HepG2 (cell line): ENCODE data around the gene MAP3K8. TPM values are rescaled to one million over a fixed set of nuclear protein-coding genes. Genes with fewer than 3 reads are reported as not detected.

ENCODE experiments used
- ERF ChIP-seq: IDR thresholded peaks from 2 replicates; pipeline ENCODE4 v1.6.1; 2018; ENCODE audit warnings: missing biosample characterization, missing genetic modification reagents
- LCORL ChIP-seq, 2 experiments: fragments of 450-650 bp in 1 of 2; sonication (generic) in 1 of 2; formaldehyde crosslinking in 1 of 2; IDR thresholded peaks; 2 replicates each; pipeline versions ENCODE4 v1.5.0 to v1.6.1; 2017 to 2020; ENCODE audit warnings: antibody characterized with exemption in 1 of 2, missing genetic modification reagents in 1 of 2
- MED1 ChIP-seq: sonication (generic); formaldehyde crosslinking; IDR thresholded peaks from 2 replicates; pipeline ENCODE4 v1.4.0; 2020; ENCODE audit warnings: missing genetic modification reagents
- MEIS1 ChIP-seq: sonication (generic); formaldehyde crosslinking; IDR thresholded peaks from 2 replicates; pipeline ENCODE4 v1.9.0; 2021; ENCODE audit warnings: mild to moderate bottlenecking, missing genetic modification reagents, moderate library complexity, borderline replicate concordance
- NAIF1 ChIP-seq: sonication (generic); formaldehyde crosslinking; IDR thresholded peaks from 2 replicates; pipeline ENCODE4 v1.5.0; 2020; ENCODE audit warnings: mild to moderate bottlenecking, missing genetic modification reagents, borderline replicate concordance
- NCOA2 ChIP-seq: sonication (generic); formaldehyde crosslinking; IDR thresholded peaks from 2 replicates; pipeline ENCODE4 v1.8.0; 2022; ENCODE audit warnings: inconsistent platforms
- NFYB ChIP-seq: sonication (generic); formaldehyde crosslinking; IDR thresholded peaks from 2 replicates; pipeline ENCODE4 v1.4.0; 2020; ENCODE audit warnings: missing genetic modification reagents
- PRDM15 ChIP-seq: sonication (generic); formaldehyde crosslinking; IDR thresholded peaks from 2 replicates; pipeline ENCODE4 v1.4.0; 2020; ENCODE audit warnings: missing genetic modification reagents
- SOX13 ChIP-seq, 3 experiments: fragments of 450-650 bp in 1 of 3; sonication (generic) in 1 of 3; formaldehyde crosslinking in 1 of 3; IDR thresholded peaks in 2 of 3; conservative IDR thresholded peaks in 1 of 3; 2 replicates each; pipeline versions ENCODE4 v1.5.0 to v1.6.1; 2016 to 2020; ENCODE audit warnings: antibody characterized with exemption in 1 of 3, mild to moderate bottlenecking in 1 of 3, missing compliant biosample characterization in 1 of 3, missing genetic modification reagents in 1 of 3, moderate library complexity in 1 of 3
- SRSF9 ChIP-seq: fragments of 200-400 bp; formaldehyde crosslinking; IDR thresholded peaks from 2 replicates; pipeline ENCODE4 v1.6.1; 2018; ENCODE audit warnings: borderline replicate concordance, mild to moderate bottlenecking, low read depth, low read length; ENCODE audit not compliant: insufficient read depth, poor library complexity, severe bottlenecking
- THRA ChIP-seq: sonication (generic); formaldehyde crosslinking; IDR thresholded peaks from 2 replicates; pipeline ENCODE4 v1.4.0; 2020; ENCODE audit warnings: missing genetic modification reagents, borderline replicate concordance
- ZNF354B ChIP-seq: sonication (generic); formaldehyde crosslinking; IDR thresholded peaks from 2 replicates; pipeline ENCODE4 v1.8.0; 2022; ENCODE audit warnings: mild to moderate bottlenecking, missing genetic modification reagents
- ZNF614 ChIP-seq: IDR thresholded peaks from 2 replicates; pipeline ENCODE4 v1.6.1; 2018; ENCODE audit warnings: missing biosample characterization, missing genetic modification reagents, inconsistent platforms, borderline replicate concordance
- ZNF704 ChIP-seq: sonication (generic); formaldehyde crosslinking; IDR thresholded peaks from 2 replicates; pipeline ENCODE4 v1.8.1; 2023; ENCODE audit warnings: mild to moderate bottlenecking, inconsistent platforms, moderate library complexity, missing genetic modification reagents, borderline replicate concordance
- ZNF784 ChIP-seq: sonication (generic); formaldehyde crosslinking; IDR thresholded peaks from 2 replicates; pipeline ENCODE4 v1.5.1; 2020; ENCODE audit warnings: missing genetic modification reagents, mild to moderate bottlenecking, borderline replicate concordance
- ZSCAN22 ChIP-seq: sonication (generic); formaldehyde crosslinking; IDR thresholded peaks from 2 replicates; pipeline ENCODE4 v1.4.0; 2020; ENCODE audit warnings: mild to moderate bottlenecking, missing genetic modification reagents
- ZSCAN25 ChIP-seq: sonication (generic); formaldehyde crosslinking; IDR thresholded peaks from 2 replicates; pipeline ENCODE4 v1.8.0; 2022; ENCODE audit warnings: mild to moderate bottlenecking, missing genetic modification reagents
- polyA plus RNA-seq, 8 experiments: library from polyadenylated mRNA; depleted of rRNA in 3 of 8; stranded (reverse) in 7 of 8; unstranded in 1 of 8; fragments of >200 nt; fragmentation: Illumina TruSeq in 4 of 8; extraction: Trizol in 4 of 8; gene quantifications; 2 replicates each; pipeline versions ENCODE4 v1.2.1 to v1.2.3, GENCODE V29; 2011 to 2016; ENCODE audit warnings: low read depth in 4 of 8, missing spikeins in 1 of 8, mixed read lengths in 1 of 8; ENCODE audit not compliant: insufficient read depth in 1 of 8
- total RNA-seq, 5 experiments: library from RNA; depleted of rRNA; stranded (reverse); fragments of >200 nt; fragmentation: Illumina TruSeq; extraction: Trizol; gene quantifications; 2 replicates each; pipeline ENCODE4 v1.2.3, GENCODE V29; 2016; ENCODE audit warnings: low read depth in 1 of 5

Gene MAP3K8
- total and polyA plus RNA-seq, 2 of the 13 experiments (the other 11 are each of a cell fraction or from before 2014, with no cell fraction given): 19.3 to 37.9 TPM

- peak; percentile 53 for TF ChIP-seq THRA (CRISPR knock-in tag)
- TF ChIP-seq SOX13 (IDR thresholded peaks at IDR 0.05): no peak
- TF ChIP-seq SOX13 (CRISPR knock-in tag; conservative IDR thresholded peaks at IDR 0.05 in 1 of 2, IDR thresholded peaks at IDR 0.05 in 1 of 2): peak in 1 of 2 experiments; percentile 74; a peak in 2 of 4 replicates
- TF ChIP-seq MED1 (CRISPR knock-in tag): peak; percentile 80
- TF ChIP-seq ERF (CRISPR knock-in tag): peak; percentile 27
- peak; percentile 82 for TF ChIP-seq MEIS1 (CRISPR knock-in tag)
- no peak for TF ChIP-seq NAIF1 (CRISPR knock-in tag)
- no peak for TF ChIP-seq NFYB (CRISPR knock-in tag)
- peak; percentile 58; the same call in 1 of the 2 replicates for TF ChIP-seq ZSCAN25
- no peak for TF ChIP-seq ZSCAN22 (CRISPR knock-in tag)
- peak; percentile 90 for TF ChIP-seq ZNF784 (CRISPR knock-in tag)
- no peak for TF ChIP-seq LCORL (IDR thresholded peaks at IDR 0.05)
- peak; percentile 92 for TF ChIP-seq LCORL (CRISPR knock-in tag; IDR thresholded peaks at IDR 0.05)
- peak; percentile 56 for TF ChIP-seq PRDM15
- TF ChIP-seq SRSF9: no peak
- no peak for TF ChIP-seq ZNF614
- peak; percentile 63; the same call in 1 of the 2 replicates for TF ChIP-seq NCOA2
- TF ChIP-seq ZNF704 (CRISPR knock-in tag): peak; percentile 55; the same call in 1 of the 2 replicates
- TF ChIP-seq ZNF354B (CRISPR knock-in tag): no peak
These were observed 489 bp downstream of the MAP3K8 start (continued) for GRCh38 chr10:30434273-30435072.
